GM10266 (cell line): ENCODE measurements around the gene ROR2.

ENCODE experiments used
- DNase-seq: peaks from one replicate; pipeline ENCODE4 v3.0.0; 2012; ENCODE audit errors: extremely low spot score
- CTCF ChIP-seq: IDR thresholded peaks from 2 replicates; pipeline ENCODE4 v1.5.1; 2012; ENCODE audit warnings: mild to moderate bottlenecking, low read depth; ENCODE audit not compliant: control insufficient read depth, insufficient read depth; ENCODE audit errors: missing control alignments

The ROR2 gene

GRCh38 chr9:91757782-91758181, 192.2 kb downstream of the ROR2 start:
- DNase-seq, result no peak
- TF ChIP-seq CTCF, result no peak

DNA sequence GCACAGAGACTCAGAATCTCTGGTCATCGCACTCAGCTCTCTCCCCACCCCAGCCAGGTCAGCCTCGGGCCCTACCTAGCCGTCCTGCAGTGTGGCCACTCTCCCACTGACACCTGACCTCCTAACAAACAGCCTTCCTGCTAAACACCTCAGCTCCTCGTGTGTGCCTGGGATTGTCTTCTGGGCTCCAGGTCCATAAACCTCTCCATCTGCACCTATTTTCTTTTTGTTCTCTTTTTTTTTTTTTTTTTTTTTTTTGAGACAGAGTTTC, 193.6 kb downstream of the ROR2 start:
- DNase-seq, result no peak
- TF ChIP-seq CTCF, result no peak

DNA sequence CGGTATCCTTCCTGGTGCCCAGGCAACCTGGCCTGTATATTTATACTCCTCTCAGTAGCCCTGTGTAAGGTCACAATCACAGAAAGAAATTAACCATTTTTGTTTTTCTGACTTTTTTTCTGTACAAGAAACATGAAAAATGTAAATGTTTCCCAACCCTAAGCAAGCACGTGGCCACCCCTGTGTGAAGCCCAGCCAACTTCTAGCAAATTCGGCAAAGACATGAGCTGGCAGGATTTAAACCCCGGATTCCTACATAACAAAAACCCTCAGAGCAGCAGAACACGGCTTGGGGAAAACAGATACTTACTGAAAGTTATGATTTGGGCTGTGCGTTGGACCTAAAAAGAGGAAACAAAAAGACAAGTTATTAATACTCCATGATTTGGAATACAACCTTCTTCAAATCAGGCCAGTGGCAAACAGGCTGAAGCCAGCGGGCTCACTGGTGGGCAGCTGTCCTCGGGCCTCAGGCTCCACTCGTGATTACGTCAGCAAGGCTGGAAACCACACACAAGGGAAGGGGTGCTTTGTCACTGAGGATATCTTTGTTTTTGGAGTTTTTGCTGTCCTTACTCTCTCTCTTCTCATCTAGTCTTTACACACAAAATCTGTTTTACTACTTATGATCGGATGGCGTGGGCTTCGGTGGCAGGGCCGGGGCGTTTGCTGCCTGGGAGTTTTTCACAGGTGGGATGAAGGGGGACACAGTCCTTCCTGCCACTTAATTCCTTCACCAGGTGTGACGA, 194.1 kb downstream of the ROR2 start:
- DNase-seq, result no peak
- TF ChIP-seq CTCF, result no peak

- no peak for TF ChIP-seq CTCF
- no peak for DNase-seq
Measured at GRCh38 chr9:91753711-91754110, 196.3 kb downstream of the ROR2 start.

GRCh38 chr9:91751922-91752321, 198.1 kb downstream of the ROR2 start:
- DNase-seq, result no peak
- no peak for TF ChIP-seq CTCF

DNA sequence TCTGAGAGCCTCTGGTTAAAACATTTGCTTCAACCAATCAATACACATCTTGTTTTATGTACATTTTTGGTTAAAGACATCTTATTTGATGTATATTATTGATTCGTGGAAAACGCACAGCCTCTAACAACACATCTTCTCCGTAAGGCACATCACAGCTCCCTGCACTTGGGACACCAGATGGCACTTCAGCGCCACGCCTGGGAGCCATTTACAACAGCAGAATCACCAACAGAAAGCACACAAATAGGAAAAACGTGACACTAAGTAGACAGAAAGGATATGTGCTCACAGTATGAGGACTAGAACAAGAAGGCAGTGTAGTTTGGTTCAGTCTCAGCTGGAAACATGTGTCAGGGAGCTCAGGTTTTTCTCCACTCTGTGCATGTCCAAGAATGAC, 199.7 kb downstream of the ROR2 start:
- DNase-seq, result no peak

More for the DNA sequence above, 199.7 kb downstream of the ROR2 start:
- TF ChIP-seq CTCF, result no peak
